Measurements from ENCODE around the gene ENAH.

Gene ENAH

DNA sequence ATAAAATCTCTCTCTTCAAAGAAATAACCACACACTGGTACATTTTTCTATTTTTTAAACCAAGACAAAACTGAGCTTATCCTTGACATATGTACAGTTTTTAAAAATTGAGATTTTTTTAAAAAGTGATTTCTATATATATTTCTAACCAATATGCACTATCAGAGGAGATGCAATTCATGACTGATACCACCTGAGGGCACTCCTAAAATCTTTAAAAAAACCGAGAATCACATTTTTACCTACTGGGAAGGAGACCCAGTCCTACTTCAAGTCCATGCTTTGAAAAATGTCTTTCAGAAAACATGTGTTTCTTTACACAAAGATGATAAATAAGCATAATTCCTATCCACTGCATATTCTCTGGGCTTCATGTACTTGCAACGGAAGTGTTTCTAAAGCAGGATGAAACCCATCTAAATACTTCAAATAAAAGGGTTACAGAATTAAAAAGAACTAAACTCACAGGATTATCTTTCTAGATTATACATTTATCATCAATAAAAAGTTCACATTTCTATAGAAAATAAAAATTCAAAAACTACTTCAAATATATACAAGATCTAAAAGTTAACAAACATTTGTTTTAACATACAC lies 98.6 kb downstream of the ENAH start:
- no peak for DNase-seq

DNA sequence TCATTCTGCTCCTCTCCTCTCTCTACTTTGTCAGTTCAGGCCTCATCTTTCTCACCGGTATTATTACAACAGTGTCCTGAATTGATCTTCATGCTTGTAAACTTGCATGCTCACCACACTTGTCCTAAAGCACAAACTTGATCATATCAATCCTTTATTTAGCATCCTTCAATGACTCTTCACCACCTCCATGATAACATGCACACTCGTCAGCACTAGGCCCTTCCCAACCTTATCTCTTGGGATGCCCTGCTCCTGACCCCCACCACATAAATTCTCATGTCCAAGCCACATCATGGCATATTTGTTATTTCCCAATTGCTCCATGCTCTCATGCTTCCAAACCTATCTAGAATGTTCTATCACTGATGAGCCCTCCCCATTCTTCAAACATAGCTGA lies 103.1 kb downstream of the ENAH start:
- DNase-seq: no peak

GRCh38 chr1:225548140-225548857 lies 104.6 kb downstream of the ENAH start:
- no peak for DNase-seq

DNA sequence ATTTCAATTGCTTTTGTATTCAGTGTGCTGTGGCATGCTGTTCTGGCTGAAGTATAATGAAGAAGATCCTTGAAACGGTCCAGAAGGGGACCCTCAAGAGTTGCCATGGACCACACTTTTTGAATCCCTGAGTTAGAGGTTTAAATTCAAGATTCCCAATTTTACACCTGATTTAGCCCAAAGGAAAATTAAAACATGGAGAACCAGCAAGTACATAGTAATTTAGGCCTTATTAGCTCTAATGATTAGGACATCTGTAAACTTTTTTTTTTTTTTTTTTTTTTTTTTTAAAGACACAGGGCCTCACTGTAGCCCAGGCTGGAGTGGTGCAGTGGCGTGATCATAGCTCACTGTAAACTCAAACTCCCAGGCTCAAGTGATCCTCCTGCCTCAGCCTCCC lies 107.3 kb downstream of the ENAH start:
- no peak for DNase-seq

DNA sequence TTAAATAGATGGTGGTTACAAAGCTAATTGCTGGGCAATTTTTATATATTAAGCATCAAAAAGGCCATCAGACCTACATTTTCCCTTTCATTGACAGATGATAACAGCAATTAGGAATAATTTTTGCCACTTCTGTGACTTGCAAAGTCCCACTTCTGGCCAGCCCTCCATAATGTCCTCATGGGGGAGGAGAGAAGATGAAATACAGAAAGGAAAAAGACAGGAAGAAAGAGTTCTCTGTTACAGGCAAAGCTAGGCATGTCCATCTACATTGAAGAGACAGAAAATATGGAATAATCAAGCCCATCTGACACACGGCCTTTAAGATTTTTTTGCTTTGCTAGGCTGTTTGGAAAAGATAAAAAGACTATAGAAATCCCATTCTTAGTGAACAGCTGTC lies 108.0 kb downstream of the ENAH start:
- no peak for DNase-seq

GRCh38 chr1:225544263-225544662 lies 108.7 kb downstream of the ENAH start:
- DNase-seq: no peak

DNA sequence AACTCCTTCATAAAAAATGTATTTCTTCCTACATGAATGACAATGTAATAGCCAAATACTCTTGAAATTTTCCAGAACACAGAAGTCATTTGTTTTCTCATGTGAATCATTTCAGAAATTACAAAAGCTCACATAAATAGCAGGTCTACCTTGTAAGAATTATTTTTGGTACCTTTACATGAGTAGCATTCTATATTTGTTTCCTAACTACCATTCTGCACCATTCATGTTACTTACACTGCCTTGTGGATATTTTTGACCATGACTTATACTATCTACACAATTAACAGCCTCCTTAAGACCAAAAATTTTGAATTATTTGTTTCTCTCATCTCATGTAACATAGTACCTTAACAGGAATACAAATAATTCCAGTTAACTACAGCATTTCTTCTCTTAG lies 109.6 kb downstream of the ENAH start:
- DNase-seq: no peak

DNA sequence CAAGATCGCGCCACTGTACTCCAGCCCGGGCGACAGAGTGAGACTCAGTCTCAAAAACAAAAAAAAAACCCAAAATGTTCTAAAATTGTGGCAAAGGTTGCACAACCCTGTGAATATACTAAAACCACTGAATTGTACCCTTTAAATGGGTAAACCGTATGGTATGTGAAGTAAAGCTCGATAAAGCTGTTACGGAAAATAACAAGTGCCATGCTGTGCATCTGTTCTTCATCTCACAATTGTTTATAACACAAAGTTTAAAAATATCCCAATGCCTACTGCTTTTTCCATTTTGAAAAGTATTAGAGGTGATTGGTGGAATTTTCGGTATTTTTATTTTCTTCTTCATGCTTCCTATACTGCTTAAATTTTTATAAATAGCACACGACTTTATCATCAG lies 111.5 kb downstream of the ENAH start:
- no peak for DNase-seq

- DNase-seq: no peak
Observed at GRCh38 chr1:225539575-225539974, 113.3 kb downstream of the ENAH start.

GRCh38 chr1:225539069-225539468 lies 113.9 kb downstream of the ENAH start:
- no peak for DNase-seq

DNA sequence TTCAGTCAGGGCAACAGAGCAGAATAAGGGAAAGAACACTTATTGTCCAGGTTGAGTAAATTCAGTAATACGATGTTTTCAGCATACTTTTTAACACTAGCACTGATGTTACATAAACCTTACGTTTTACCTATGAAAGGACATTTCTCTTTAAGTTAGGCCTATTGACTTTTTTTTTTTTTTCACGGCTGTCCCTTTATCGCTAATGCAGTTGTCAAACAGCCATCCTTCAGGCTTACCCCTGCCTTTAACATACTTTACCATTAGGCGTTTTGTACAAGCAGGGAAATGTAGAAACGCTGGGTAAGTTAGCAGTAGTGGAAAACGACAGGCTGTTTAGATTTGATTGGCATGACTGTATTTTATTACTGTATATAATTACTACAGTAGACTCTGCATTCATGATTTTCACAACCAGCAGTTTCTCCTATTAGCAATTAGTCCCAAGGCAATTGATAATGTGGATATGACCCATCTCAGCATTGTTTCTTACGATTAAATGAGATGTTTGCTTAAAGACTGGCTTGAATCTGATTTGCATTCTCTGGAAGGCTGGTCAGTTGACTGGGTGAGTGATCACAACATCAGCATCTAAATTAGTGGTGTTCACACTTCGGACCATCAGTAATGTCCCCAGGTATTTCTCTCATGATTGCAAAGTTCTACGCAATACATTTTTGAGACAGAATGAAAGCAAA lies 115.2 kb downstream of the ENAH start:
- no peak for DNase-seq

- no peak for DNase-seq
Observed at GRCh38 chr1:225535280-225535679, 117.6 kb downstream of the ENAH start.

GRCh38 chr1:225534772-225535171 lies 118.2 kb downstream of the ENAH start:
- no peak for DNase-seq

GRCh38 chr1:225534135-225534534 lies 118.8 kb downstream of the ENAH start:
- DNase-seq: no peak

DNA sequence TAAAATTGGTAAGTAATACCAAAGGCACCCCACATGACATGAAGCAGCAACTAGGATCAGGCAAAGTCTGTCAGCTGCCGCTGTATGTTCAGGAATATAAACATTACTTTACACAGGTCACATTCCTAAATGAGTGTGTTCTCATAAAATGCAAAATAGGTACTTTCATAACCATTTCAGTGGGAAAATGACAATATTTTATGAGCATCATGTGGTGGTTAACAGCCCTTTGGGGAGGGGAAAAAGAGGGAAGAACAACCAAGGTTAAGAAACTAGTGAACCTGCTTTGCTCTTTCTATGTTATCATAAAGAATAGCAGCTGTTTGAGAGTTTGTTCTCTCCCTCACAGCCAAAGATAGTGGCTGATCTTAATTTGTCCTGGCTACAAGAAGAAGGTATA lies 119.7 kb downstream of the ENAH start:
- DNase-seq: no peak

- DNase-seq: no peak
Observed at GRCh38 chr1:225532240-225532944, 120.5 kb downstream of the ENAH start.

- no peak for DNase-seq
Observed at GRCh38 chr1:225529726-225530125, 123.2 kb downstream of the ENAH start.

GRCh38 chr1:225527575-225527974 lies 125.3 kb downstream of the ENAH start:
- no peak for DNase-seq

GRCh38 chr1:225526878-225527277 lies 126.0 kb downstream of the ENAH start:
- DNase-seq: no peak

DNA sequence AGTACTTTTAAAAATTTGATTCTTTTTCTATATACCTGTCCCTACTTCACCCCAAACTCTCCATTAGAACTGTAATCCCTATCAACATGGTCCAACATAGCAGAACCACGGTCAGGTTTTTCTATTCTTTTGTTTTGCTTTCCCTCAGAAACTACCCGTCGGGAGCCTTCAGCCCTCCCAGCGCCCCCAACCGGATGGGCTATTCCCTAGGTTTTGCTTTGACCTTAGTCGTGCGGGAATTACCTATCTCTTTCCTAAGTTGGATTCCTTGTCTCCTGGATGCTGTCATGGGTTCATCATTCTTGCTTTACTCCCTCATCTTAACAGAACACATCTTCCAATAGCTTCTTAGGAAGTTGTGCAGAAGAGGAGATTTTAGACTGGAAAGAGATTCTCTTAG lies 127.5 kb downstream of the ENAH start:
- no peak for DNase-seq

- no peak for DNase-seq
Observed at GRCh38 chr1:225524570-225524969, 128.4 kb downstream of the ENAH start.

- no peak for DNase-seq
Observed at GRCh38 chr1:225523263-225523950, 129.5 kb downstream of the ENAH start.

Data from stimulated activated naive CD4-positive, alpha-beta T cell treated with Interleukin-2 at 50 U/mL for 16 hours (primary cell).